ENCODE data around the gene EPX.

- TF ChIP-seq GATA2 (IDR thresholded peaks at IDR 0.05; ENCODE audit: low read depth, low read length) (no peak), GATA3 (IDR thresholded peaks at IDR 0.05; ENCODE audit: low read depth, low read length) (no peak)
Measured at GRCh38 chr17:58242171-58242784, 49.8 kb downstream of the EPX start.
